Adrenal gland (tissue), 5 donors: ENCODE measurements around the gene PKNOX2.

Source experiments
- CTCF ChIP-seq, 6 experiments: fragments of 450-650 bp in 4 of 6; fragments of 200-600 bp in 2 of 6; sonication (generic) in 1 of 6; IDR thresholded peaks; 1 replicate in 5 of 6; 2 replicates in 1 of 6; pipeline versions ENCODE4 v1.5.1 to v1.8.0; 2016 to 2021; ENCODE audit warnings: antibody characterized with exemption in 6 of 6, mild to moderate bottlenecking in 2 of 6, moderate library complexity in 1 of 6
- POLR2A ChIP-seq, 2 donors: fragments of 450-650 bp; IDR thresholded peaks; one replicate each; pipeline ENCODE4 v1.6.1; 2017; ENCODE audit warnings: antibody characterized with exemption in 2 of 2, mild to moderate bottlenecking in 2 of 2, moderate library complexity in 1 of 2
- donor health status: DM: no; HTN: no; CAD: no.

- no peak for TF ChIP-seq CTCF (IDR thresholded peaks at IDR 0.05)
- no peak for TF ChIP-seq POLR2A (IDR thresholded peaks at IDR 0.05)
Measured at GRCh38 chr11:125468025-125468424, 303.5 kb downstream of the PKNOX2 start.
